Superior temporal gyrus (tissue), 1 donor: ENCODE data around the gene DNM2.

Experiments
- DNase-seq: peaks from one replicate; pipeline ENCODE4 v3.0.0-alpha.2; 2016; ENCODE audit errors: extremely low spot score

DNM2 gene

GRCh38 chr19:10773969-10774368, 56.1 kb downstream of the DNM2 start:
- DNase-seq, result no peak

- DNase-seq, result no peak
These were observed 57.0 kb downstream of the DNM2 start for GRCh38 chr19:10774893-10775292.

- DNase-seq, result no peak
These were observed 59.2 kb downstream of the DNM2 start for GRCh38 chr19:10776900-10777650.

DNA sequence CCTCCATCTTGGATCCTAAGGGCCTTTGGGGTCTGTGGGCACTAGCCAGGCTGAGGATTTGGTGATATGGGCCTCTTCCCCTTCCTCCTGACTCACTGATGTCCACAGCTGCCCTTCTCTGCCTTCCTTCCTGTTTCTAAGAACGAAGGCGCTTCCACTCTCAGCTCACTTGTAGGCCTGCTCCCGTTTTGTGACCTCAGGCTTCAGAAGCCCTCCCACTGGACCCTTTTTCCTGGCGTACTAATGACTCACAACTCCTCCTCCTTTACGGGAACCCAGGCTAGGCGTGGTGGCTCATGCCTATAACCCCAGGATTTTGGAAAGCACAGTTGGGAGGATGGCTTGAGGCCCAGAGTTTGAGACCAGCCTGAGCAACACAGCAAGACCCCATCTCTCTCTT, 62.5 kb downstream of the DNM2 start:
- no peak for DNase-seq

DNA sequence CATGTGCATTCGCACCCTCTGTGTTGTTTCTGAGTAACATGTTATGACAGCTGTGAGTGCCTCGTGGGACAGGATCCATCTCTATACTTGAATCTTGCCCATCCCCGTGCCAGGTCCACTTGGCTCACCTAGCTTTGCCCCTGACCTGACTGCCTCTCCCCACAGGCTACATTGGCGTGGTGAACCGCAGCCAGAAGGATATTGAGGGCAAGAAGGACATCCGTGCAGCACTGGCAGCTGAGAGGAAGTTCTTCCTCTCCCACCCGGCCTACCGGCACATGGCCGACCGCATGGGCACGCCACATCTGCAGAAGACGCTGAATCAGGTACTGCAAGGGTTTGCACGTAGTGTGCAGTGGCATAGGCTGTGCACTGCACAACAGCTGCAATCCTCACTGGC, 64.9 kb downstream of the DNM2 start:
- DNase-seq, result no peak

GRCh38 chr19:10784257-10784656, 66.4 kb downstream of the DNM2 start:
- DNase-seq, result no peak

DNA sequence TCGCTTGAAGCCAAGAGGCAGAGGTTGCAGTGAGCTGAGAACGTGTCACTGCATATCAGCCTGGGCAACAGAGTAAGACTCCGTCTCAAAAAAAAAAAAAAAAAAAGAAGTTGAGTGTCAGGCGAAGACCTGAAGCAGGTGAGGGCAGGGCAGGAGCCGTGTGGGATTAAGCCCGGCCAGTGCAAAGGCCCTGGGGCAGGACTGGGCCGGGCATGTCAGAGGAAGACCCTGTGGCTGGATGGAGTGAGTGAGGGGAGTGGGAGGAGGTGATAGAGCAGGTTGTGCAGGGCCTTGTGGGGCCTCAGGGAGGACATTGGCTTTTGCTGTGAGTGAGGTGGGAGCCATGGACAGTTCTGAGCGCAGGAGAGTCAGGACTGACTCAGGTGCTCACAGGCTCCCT, 70.3 kb downstream of the DNM2 start:
- DNase-seq, result no peak

- DNase-seq, result no peak
These were observed 72.0 kb downstream of the DNM2 start for GRCh38 chr19:10789866-10790265.

DNA sequence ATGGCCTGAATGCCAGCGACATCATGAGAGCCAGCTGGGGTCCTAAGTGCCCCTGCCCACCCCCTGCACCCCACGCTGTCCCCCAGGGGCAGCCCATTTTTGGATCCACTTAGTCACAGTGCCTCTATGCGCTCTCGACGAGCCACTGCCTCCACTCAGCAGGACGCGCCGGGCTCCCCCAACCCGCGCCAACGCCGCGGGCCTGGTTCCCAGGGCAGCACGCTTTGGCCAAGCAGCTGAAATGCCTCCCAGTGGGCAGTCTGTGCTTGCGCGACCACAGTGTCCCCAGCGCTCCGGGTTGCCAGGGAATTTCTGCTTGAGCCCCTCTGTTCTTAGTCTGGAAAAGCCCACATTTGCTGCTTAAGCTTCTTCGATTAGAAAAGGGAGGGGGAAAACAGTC, 78.8 kb downstream of the DNM2 start:
- DNase-seq, result no peak

- no peak for DNase-seq
These were observed 79.2 kb downstream of the DNM2 start for GRCh38 chr19:10797078-10797477.

DNA sequence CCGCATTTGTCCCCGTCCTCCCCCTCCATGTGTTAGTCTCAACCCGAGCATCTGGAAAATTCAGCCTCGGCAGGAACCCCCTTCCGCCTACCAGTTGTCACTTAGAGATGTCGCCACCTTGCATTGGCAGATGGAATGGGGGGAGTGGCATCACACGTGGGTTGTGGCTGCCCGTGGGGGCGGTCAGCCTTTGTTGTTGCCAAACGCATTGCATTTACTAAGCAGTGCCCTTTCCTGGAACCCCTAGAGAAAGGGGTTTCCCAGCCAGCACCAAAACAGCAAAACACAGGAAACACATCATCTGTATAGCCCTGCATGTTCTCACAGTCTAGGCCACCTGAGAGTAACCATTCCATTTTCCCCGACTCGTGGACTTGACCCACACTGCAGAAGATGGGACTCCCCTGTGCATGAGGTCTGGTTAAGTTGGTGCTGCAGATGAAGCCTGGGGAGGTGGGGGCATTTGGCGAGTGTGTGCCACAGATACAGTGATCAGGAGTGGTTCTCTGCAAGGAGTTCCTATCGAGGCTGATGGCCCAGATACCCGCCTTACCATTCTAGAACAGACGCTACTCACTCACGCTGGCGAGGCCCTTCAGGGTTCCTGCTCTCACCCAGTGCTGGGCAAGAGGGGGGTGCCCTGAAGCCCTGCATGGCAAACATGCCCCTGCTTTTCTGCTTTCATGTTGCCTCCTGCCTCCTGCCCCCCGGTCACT, 79.8 kb downstream of the DNM2 start:
- peak; percentile 56 for DNase-seq

DNA sequence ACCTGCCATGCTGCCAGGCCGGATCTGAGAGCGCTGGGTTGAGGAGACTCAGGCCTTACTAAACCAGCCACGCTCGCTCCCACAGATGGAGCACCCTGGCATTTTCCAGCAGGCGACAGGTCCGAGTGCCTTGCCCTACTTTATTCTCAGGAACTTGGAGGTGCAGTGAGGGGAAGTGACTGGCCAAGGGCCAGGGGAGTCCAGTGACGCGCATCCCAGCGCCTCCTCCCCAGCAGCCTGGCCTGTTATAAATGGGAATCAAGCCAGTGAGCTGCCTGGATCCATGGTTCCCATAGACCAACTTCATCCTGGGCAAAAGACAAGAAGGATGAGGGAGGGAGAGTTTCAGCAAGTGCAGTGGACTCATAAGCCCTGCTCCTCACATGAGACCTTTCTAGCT, 82.6 kb downstream of the DNM2 start:
- peak; percentile 21 for DNase-seq

DNA sequence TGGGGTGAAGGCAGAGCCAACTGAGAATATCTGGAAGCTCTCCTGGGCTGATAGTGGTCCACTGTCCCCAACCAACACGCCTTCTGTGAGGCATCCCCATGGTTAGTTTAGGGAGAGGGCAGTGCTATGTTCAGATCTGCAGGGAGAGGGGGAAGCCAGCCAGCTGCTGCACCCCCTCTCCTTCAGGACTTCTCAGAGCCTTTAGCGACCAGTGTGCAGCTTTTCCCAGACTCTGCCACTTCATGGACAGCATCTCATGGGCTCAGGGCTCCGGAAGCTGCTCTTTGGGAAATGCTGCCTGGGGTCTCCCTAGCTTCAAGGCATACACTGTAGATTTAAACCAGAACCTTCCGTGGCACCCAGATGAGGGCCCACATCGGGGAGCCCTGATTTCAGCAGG, 84.6 kb downstream of the DNM2 start:
- DNase-seq, result no peak

DNA sequence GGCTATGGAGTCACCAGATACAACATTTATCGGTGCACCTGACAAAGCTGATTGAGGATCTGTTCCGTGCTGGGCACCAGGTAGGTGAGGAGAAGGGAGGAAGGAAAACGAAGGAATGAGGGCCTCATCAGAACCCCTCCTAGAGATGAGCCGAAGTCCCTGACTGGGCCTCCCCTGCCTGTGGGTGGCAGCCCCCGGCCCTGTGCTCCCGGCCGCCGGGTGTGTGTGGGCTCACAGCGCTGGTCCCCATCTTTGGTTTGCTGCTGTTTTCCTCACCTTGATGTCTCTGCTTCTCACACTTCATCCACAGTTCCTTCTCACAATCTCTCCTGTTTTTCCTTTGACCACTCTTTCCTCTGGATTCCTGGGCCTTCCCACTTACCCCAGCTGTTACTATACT, 85.4 kb downstream of the DNM2 start:
- DNase-seq, result no peak

GRCh38 chr19:10805065-10805757, 87.3 kb downstream of the DNM2 start:
- peak; percentile 12 for DNase-seq

- no peak for DNase-seq
These were observed 87.9 kb downstream of the DNM2 start for GRCh38 chr19:10805758-10806247.

DNA sequence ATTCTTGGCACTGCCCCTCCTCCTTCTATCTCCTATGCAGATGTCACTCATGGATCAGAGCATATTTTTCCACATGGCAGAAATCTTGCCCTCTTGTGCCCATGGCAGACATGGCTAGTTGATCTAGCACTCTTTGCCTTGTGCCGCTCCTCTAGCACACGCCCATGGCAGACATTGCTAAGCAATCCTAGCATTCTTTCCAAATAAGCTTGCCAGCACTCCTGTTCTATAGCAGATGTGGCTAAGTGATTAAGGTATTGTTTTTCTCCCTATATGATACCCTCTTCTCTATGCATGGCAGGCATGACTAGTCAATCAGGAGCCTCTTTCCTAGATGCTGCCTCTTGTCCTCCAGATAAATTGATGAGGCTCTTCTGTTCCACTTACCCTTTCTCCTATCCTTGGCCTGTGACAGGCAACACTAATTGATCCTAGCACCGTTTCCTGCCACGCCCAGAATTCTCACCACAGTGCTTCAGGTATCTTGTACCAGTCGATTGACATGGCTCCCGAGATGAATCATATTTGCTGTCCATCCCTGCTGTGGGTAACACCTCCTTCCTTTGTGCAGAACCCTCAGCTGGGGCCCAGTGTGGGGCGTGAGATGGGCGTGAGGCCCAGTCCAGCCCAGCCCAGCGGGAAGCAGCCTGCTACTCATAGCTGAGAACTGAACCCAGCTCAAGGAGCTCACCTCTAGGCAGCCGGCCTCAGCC, 91.2 kb downstream of the DNM2 start:
- DNase-seq, result no peak

DNA sequence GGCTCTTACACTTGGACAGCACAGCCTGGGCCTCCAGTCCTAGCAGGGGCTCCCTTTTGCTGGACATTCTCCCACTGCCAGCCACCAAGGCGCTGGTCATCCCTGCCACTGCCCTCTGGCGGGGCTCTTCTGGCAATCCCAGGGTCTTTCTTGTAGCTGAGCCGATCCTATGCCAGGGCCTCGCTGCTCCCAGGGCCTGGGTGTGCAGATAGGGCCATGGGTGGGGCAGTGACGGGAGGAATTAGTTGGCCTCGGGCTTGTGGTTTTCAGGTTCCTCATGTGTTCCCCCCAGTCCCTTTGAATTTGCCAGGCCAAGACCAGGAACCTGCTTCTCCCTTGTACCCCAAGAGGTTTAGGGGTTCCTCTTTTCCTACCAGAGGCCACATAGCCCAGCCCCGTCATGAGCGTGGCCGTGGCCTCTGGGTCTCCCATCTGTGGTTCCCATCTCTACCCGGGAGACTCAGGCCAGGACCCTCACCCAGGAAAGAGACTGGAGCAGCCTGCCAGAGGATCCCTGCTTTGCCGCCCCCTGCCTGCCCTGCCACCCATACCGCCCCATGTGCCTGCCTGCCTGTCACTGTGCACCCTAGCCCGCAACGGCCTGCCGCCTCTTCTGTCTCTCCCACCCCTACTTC, 91.9 kb downstream of the DNM2 start:
- no peak for DNase-seq

GRCh38 chr19:10811391-10812111, 93.7 kb downstream of the DNM2 start:
- DNase-seq, result no peak

DNA sequence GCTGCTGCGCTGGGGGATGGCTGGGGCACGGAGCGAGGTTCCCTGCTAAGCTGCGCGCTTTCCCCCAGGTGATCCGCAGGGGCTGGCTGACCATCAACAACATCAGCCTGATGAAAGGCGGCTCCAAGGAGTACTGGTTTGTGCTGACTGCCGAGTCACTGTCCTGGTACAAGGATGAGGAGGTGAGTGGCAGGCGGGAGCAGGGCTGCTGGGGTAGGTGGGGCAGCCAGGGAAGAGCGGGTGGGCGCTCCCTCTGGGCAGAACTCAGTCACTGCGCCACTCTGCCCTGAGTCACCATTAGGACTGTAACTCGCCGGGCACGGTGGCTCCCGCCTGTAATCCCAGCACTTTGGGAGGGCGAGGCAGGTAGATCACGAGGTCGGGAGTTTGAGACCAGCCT, 94.3 kb downstream of the DNM2 start:
- DNase-seq, result no peak

- no peak for DNase-seq
These were observed 95.1 kb downstream of the DNM2 start for GRCh38 chr19:10812902-10813404.
